ENCODE measurements around the gene DPYD.

The DPYD gene

DNA sequence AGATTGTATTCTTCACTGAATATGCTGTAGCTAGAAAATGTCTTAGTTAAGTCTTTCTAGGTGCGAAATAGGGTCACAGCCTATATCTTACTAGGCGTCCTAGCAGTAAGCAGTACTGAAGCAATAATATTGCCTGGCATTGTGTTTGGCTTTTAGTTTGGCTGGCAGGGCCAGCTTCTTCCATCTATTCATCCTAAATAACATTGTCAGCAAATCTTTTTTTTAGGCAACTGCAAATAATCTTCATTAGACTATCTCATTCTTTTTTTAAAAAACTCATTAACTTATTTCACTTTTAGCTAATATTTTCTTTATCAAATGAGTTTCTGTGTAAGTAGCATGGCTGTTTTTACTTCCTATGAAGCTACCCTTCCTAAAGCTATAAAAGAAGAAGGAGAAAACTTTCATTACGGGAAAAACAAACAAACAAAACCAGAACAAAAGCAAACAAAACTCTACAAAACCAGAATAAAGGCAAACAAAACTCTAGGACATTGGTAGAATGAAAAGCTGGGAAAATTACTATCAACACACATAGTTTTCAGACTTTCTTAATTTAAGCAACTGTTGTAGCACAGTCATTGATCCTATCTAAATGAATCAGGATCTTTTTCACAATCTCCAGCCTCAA, 506.0 kb downstream of the DPYD start:
- no peak for DNase-seq

GRCh38 chr1:97412737-97413136, 508.1 kb downstream of the DPYD start:
- DNase-seq, result no peak

DNA sequence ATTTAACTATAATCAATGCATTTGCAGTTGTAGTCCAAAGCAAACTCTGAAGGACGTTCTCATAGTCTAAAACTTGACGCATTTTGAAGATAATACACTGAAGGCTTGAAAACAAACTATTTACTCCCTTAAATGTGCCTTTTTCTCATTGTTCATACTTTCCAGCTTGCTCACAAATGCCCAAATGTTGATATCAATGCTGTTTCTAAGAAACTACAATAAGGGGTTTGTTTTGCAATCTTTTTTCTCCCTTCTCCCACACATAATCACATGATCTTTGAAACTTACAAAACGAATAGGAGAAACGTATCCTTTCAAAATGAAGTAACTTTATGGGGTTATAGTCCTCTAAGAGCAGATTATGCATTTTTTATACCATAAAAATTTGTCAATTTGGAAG, 508.7 kb downstream of the DPYD start:
- no peak for DNase-seq

GRCh38 chr1:97396463-97396862, 524.4 kb downstream of the DPYD start:
- no peak for DNase-seq

GRCh38 chr1:97392701-97393100, 528.1 kb downstream of the DPYD start:
- DNase-seq, result no peak

DNA sequence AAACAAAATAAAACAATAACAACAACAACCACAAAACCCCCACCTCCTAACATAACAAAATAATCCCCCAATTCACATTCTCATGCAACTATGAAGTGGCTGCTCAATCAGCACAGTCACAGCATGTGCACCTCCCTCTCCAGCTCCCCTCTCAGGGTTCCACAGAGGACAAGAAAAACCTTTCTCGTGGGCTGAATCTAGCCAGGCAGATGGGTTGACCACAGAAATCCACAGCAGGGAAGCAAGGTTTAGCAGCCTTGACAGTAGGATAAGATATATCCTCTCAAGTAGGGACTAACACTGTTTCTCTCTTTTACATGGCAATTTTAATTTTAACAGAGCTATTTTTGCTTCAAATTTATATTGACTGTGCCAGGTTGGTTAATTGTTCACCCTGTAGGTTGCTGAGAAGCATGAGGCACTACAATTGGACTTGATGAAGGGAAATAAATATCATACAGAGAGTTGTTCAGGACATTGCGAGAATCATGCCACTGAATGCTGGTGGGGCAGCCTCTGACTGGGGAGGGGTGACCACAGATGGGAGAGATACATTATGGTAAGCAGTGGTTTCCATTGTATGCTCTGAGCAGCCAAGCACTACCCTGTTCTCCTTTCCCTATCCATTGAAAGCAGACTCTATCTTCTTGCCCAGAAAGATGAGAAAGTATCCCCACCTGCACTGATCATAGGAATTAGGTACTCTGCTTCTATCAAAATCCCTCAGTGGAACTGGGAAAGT, 535.1 kb downstream of the DPYD start:
- DNase-seq, result no peak

GRCh38 chr1:97384294-97384968, 536.4 kb downstream of the DPYD start:
- no peak for DNase-seq

DNA sequence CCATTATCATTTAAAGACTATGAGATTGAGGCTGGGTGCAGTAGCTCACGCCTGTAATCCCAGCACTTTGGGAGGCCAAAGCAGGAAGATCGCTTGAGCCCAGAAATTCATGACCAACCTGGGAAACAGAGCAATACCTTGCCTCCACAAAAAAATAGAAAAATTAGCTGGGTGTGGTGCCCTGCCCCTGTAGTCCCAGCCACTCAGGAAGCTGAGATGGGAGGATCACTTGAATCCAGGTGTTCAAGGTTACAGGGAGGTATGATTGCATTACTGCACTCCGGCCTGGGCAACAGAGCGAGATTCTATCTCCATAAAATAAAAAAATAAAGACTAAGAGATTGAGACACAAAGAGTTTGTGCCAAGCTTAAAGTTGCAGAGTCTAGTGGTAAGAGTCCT, 537.0 kb downstream of the DPYD start:
- no peak for DNase-seq

DNA sequence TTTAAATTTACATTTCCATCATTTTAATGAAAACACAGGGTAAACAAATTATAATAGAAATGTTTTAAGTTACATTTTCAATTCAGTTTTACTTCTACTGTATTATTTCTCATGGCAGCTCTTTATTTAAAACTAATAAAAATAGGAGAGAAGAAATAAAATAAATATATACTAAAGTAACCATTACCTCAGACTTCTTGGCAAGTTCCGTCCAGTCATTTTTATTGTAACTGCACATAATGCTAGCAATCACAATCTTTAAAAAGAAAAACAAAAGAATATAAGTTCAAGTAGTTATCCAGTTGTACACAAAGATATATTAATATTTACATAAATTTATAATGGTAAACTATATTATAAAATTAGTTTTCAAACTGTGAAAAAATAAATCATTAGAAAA, 538.6 kb downstream of the DPYD start:
- DNase-seq, result no peak

- no peak for DNase-seq
These were observed 541.3 kb downstream of the DPYD start for GRCh38 chr1:97379387-97380075.

GRCh38 chr1:97378596-97378995, 542.2 kb downstream of the DPYD start:
- no peak for DNase-seq

- DNase-seq, result no peak
These were observed 543.3 kb downstream of the DPYD start for GRCh38 chr1:97377432-97378034.

GRCh38 chr1:97373000-97373399, 547.8 kb downstream of the DPYD start:
- DNase-seq, result no peak

DNA sequence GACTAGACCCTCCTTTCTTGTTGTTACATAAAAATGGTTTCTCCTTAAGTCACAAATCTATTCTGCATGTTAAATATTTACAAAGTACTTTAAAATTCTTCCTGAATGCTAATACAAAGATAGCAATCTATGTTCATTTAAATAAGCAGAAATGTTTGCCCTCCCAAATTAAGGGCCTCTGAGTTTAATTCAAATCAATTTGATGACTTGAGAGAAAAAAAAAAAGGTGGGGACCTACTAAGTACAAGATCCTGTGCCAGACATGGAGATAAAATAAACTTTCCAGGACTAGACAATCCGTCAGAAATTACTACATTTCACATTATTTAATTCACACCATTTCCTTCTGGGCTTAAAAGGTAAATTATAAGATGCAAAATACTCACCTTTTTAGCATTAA, 548.3 kb downstream of the DPYD start:
- no peak for DNase-seq

DNA sequence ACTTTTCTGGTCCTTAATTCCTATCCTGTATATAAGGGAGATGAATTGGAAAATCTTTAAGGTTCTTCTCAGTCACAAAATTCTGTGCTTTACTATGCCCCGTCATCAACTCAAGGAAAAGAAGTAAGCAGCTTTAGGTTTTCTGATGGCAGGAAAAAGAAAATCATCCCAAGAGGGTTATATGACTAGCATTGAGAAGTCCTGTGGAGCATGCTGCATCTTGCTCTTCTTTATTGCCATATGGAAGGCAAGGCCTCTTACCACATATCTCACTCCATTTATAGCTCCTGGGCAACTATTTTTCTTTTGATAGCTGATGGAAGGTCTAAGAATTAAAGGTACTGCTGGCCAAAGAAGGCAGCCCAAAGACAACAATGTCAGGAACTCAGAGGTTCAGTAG, 552.5 kb downstream of the DPYD start:
- no peak for DNase-seq

GRCh38 chr1:97366984-97367383, 553.9 kb downstream of the DPYD start:
- no peak for DNase-seq

- no peak for DNase-seq
These were observed 555.8 kb downstream of the DPYD start for GRCh38 chr1:97365026-97365425.

- no peak for DNase-seq
These were observed 556.7 kb downstream of the DPYD start for GRCh38 chr1:97364086-97364485.

DNA sequence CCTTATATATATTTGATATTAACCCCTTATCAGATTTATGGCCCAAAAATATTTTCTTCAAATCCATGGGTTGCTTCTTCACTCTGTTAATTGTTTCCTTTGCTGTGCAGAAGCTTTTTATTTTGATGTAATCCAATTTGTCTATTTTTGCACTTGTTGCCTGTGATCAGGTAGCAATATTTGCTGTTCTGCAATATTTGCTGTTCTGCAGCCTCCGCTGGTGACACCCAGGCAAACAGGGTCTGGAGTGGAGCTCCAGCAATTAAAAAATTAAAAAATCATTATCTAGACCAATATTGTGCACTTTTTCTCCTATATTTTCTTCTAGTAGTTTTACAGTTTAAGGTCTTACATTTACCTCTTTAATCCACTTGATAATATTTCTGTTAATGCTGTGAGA, 564.5 kb downstream of the DPYD start:
- no peak for DNase-seq

DNA sequence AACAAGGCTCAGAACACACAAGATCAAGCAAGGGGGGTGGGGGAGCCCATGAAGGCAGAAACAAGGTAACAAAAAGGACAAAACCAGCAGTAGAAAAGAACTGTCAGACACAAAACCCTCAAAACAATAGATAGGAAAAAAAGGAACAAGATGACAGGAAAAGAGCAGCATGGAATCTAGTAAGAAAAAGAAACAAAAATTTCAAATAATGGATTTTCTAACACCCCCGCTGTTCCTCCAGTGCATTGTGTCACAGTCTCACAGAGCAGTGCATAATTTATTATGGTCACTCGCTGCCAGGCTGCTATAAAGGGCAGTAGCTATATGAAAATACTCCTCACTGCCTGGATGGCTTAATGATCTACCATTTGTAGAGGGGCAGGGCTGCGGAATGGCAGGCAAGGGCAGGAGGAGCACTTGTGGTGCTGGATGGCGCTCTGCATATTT, 567.9 kb downstream of the DPYD start:
- DNase-seq, result no peak

DNA sequence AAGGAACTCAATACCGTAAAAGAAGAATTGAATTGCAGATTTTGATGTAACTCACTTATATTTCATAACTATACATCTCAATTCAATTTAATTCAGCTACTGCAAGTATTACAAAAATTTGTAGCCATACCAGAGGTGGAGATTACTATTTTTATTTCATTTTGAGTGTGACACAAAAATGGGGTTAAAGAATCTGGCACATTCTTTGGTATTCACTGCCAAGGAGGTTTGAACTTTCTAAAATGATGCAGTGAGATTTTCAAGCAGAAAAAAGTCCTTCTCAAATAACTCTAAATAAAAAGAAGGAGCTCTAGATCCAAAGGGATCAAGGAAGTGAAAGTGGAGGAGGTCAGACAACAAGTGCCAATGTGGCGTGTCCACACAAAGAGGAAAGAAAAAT, 569.0 kb downstream of the DPYD start:
- no peak for DNase-seq

DNA sequence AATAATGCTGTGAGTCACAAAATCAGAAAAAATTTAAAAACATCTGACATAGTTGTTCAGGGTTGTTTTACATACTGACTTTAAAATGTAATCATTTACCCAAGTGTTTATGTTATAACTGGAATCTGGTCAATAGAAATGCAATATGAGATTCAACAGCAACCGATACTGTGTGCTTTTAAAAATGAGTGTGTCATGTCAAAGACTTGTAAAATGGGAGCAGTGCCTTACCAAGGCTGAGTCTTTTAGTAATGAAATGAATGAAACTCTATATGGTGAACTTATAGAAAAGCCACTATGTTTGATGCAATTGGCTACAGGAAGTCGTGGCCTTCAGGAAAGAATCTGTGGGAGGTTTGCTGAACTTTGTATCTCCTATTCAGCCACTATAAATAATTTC, 570.2 kb downstream of the DPYD start:
- no peak for DNase-seq

DNA sequence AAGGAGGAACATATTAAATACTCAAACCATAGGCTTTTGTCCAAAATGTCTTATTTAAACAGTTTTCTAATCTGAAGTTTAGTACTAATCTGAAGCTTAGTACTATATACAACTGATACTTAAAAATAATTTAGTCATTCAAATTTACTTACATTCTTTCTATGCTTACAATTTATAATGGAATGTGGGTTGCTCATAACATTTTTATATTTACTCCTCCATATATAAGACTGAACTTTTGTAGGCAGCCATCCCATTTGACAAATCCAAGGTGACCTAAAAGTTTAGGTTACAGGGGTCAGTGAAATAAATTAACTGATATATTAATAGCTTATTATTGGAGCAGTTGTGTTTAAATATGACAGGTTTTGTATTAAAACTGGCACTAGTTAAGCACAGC, 570.6 kb downstream of the DPYD start:
- no peak for DNase-seq

Data from effector CD4-positive, alpha-beta T cell (primary cell).